Activated gamma-delta T cell treated with Interleukin-2 at 50 U/mL for 16 hours (primary cell): ENCODE results near the gene CHD9NB.
A peak's percentile ranks its signal among the peaks of the same experiment; 100 is the strongest.

Source experiments
- DNase-seq: peaks from one replicate; pipeline ENCODE4 v3.0.0-alpha.2; 2020

Gene CHD9NB

GRCh38 chr16:53052519-53053501 lies at the start of gene CHD9NB:
Gene CHD9NB (minus strand): TSS chr16:53052897. CDS start chr16:53044158, 8,739 bp downstream.
- no peak for DNase-seq

GRCh38 chr16:53100889-53101288 lies 48.2 kb upstream of the CHD9NB start:
- no peak for DNase-seq

- DNase-seq = no peak
Measured at GRCh38 chr16:53100131-53100748, 47.5 kb upstream of the CHD9NB start.

- DNase-seq = peak; percentile 52
Measured at GRCh38 chr16:53099318-53100130, 46.8 kb upstream of the CHD9NB start.

- DNase-seq = peak; percentile 46
Measured at GRCh38 chr16:53098526-53099317, 46.0 kb upstream of the CHD9NB start.

- no peak for DNase-seq
Measured at GRCh38 chr16:53097190-53097589, 44.5 kb upstream of the CHD9NB start.

GRCh38 chr16:53094013-53094630 lies 41.4 kb upstream of the CHD9NB start:
- peak; percentile 20 for DNase-seq

GRCh38 chr16:53093162-53093744 lies 40.6 kb upstream of the CHD9NB start:
- no peak for DNase-seq

- no peak for DNase-seq
Measured at GRCh38 chr16:53092284-53092683, 39.6 kb upstream of the CHD9NB start.

GRCh38 chr16:53091466-53092211 lies 38.9 kb upstream of the CHD9NB start:
- DNase-seq = no peak

- no peak for DNase-seq
Measured at GRCh38 chr16:53090591-53091411, 38.1 kb upstream of the CHD9NB start.

GRCh38 chr16:53090286-53090590 lies 37.5 kb upstream of the CHD9NB start:
- no peak for DNase-seq

GRCh38 chr16:53089434-53090285 lies 37.0 kb upstream of the CHD9NB start:
- DNase-seq = no peak

GRCh38 chr16:53087101-53087500 lies 34.4 kb upstream of the CHD9NB start:
- no peak for DNase-seq

- no peak for DNase-seq
Measured at GRCh38 chr16:53085931-53086421, 33.3 kb upstream of the CHD9NB start.

GRCh38 chr16:53085369-53085843 lies 32.7 kb upstream of the CHD9NB start:
- DNase-seq = no peak

- no peak for DNase-seq
Measured at GRCh38 chr16:53084746-53085334, 32.1 kb upstream of the CHD9NB start.

GRCh38 chr16:53084141-53084541 lies 31.4 kb upstream of the CHD9NB start:
- DNase-seq = no peak
